Stimulated activated CD4-positive, alpha-beta T cell treated with anti-CD3 and anti-CD28 coated beads, TNF-alpha, amount 100 ng/mL, for 4 hours (primary cell): ENCODE results near the gene IDS.
A peak's percentile ranks its signal among the peaks of the same experiment; 100 is the strongest.
"Not testable (repeated sequence)": the region's sequence is repeated elsewhere in the genome, so short reads cannot be mapped to it uniquely, and the experiment has no call there.

Experiments used
- DNase-seq, 3 experiments: peaks; one replicate each; pipeline ENCODE4 v3.0.0-alpha.2; 2020; ENCODE audit warnings: low read depth in 3 of 3

The IDS gene

DNA sequence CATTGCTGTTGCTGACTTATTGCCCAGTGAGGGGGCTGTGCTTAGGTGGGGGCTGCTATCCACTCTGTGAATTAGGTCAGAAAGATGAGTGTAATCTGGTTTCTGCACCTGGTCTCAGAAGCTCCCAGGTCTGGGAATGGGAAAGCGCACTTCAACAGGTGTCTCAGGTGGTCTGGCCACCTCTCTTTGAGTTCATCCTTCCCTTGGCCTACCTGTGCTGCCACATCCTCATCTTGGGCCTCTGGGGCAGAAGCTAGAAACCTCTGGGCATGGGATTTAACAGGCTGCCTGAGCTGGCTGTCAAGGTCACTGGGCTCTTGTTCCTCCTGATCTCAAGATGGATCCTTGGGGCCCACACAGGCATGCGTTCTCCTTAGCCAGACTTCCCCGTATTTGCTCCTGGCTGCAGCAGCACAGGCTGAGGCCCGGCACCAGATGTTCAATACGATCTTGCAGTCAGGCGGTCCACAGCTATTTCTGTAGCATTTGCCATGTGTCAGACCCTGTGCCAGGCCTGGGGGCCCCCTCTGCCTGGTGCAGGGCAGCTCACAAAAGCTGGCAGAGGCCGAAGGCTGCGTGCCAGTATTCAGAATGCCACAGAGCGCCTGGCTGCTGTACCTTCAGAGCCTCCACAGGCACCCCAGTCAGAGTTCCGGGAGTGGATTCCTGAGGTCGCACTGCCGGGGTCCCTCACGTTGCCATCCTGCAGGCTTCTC lies 21.4 kb upstream of the IDS start:
- not testable (repeated sequence) for DNase-seq

GRCh38 chrX:149525903-149526302 lies 20.8 kb upstream of the IDS start:
- not testable (repeated sequence) for DNase-seq

DNA sequence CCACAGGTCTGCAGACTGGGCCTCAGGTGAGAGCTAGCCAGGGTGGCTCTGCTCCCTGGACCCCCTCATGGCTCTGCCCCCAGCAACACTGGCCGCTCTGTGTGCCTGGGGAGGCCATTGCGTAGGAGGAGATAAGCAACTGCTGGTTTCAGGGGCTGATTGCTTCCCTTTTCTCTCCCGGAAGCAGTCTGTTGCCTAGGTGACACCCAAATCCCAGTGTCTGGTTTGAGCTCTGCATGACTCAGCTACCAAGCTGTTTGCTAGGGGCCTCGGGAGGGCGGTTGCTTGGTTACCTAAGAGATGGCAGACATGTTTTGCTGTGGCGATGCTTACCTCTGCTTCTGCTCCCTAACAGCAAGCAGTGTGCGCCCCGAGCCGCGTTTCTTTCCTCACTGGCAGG lies 20.3 kb upstream of the IDS start:
- peak in 2 of 3 experiments; percentile 25 to 38 for DNase-seq

- no peak for DNase-seq
Observed at GRCh38 chrX:149522916-149523315, 17.8 kb upstream of the IDS start.

GRCh38 chrX:149521438-149521837 lies 16.3 kb upstream of the IDS start:
- DNase-seq, result no peak

DNA sequence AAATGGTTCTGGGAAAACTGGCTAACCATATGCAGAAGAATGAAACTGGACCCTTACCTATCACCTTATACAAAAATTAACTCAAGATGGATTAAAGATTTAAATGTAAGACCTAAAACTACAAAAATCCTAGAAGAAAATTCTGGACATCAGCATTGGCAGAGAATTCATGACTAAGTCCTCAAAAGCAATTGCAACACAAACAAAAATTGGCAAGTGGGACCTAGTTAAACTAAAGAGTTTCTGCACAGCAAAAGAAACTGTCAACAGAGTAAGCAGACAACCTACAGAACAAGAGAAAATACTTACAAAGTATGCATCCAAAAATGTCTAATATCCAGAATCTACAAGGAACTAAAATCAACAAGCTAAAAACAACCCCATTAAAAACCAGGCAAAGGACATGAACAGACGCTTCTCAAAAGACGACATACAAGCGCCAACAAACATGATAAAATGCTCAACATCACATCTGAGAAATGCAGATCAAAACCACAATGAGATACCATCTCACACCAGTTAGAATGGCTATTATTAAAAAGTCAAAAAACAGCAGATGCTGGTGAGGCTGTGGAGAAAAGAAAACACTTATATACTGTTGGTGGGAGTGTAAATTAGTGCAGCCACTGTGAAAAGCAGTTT lies 15.7 kb upstream of the IDS start:
- DNase-seq, result not testable (repeated sequence)

DNA sequence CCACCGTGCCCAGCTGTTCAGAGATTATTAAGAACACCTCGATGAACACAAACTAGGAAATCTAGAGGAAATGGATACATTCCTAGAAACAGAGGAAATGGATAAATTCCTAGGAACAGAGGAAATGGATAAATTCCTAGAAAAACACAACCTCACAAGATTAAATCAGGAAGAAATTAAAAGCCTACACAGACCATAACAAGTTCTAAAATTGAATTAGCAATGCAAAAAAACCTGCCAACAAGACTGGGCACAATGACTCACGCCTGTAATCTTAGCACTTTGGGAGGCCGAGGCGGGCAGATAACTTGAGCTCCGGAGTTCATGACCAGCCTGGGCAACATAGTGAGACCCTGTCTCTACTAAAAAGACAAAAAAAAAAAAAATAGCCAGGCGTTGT lies 13.1 kb upstream of the IDS start:
- no peak for DNase-seq

- DNase-seq, result no peak
Observed at GRCh38 chrX:149517308-149517707, 12.2 kb upstream of the IDS start.

DNA sequence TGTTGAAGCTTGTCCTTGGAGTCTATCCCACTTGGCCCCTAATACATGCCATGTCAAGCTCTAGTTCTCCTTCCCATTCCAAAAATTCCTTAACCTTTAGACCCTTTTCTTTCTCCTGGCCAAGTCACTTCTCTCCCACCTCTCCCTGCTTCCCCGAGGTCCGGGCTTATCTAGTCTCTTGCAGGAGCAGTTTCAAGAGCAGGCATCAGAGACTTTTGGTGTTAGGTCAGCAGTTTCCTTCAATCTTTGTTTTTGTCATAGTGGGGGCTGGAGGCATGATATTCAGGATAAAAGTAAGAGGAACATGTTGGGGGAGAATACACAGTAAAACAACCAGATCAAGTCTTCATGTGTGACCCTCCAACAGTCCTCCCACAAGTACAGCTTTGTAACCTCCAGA lies 11.5 kb upstream of the IDS start:
- no peak for DNase-seq

DNA sequence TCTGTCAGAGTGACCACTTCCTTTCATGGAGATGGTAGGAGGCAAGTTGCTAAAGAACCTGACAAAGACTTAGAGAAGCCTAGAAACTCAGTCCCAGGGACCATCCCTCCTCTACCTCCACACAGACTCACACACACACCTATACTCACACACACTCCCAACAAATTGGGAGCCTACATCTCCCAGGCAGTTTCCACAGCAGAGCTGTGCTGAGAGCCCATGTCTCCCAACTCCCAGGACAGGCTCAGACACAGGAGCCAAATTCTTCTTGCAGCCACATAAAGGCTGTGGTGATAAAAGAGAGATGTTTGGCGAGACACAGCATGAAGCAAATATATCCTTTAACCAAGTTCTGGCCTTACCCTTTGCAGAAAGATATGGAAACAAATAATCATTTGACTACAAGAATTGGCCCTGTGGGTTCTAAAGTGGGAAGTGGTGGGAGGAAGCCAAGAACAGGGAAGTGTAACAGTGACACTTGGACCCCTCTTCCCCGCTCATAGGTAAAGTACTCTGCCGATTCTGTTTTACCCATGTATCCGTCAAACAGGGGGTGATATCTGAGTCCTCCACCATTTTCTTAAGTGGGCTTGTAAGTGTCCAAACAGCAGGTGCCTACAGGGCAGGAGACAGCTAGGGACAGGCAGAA lies 11.0 kb upstream of the IDS start:
- DNase-seq, result no peak

DNA sequence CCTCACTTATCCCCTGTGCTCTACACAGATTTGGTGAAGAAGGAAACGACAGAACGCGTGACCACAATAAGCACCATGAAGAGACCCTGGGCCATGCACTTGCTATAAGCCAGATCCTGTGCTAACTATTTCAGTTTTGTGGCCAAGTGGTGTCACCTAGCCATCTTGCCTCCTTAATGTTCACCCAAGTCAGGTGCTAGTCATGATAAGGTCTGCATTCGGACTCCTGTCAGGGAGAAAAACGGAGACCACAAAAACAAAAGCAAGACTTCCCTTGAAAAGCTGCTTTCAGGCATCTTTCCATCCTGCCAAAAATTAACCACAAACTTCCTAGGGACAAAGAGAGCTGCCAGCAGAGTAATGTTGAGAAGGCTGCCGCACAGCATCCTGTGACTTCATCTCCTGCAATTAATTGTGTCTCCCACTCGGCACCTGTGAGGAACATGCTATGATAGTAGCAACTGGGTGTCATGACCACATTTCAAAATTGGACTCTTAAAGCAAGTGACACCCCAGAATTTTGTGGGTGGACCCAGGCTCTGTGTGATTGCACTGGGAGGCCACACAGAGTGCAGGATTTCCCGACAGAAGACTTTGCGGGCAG lies 8.8 kb upstream of the IDS start:
- DNase-seq, result no peak

- peak in 1 of 3 experiments; percentile 32 for DNase-seq
Observed at GRCh38 chrX:149512225-149512885, 7.2 kb upstream of the IDS start.

- DNase-seq, result no peak
Observed at GRCh38 chrX:149511081-149511480, 6.0 kb upstream of the IDS start.

- DNase-seq, result no peak
Observed at GRCh38 chrX:149510386-149510785, 5.3 kb upstream of the IDS start.

DNA sequence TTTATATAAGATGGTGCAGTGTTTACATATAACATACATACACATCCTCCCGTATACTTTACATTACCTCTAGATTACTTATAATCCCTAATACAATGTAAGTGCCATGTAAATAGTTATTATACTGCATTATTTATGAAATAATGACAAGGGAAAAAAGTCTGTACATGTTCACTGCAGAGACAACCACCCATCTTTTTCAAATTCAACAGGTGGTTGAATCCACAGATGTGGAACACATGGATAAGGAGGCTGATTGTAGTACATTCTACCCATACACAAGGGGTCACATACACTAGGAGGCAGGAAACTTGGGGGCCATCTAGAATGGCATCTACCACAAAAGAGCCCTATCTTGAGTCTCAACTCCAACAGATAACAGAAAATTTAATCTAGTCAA lies 3.4 kb upstream of the IDS start:
- no peak for DNase-seq

- DNase-seq, result no peak
Observed at GRCh38 chrX:149506349-149506748, 1.2 kb upstream of the IDS start.

- no peak for DNase-seq
Observed at GRCh38 chrX:149505671-149506070, 565 bp upstream of the IDS start.

DNA sequence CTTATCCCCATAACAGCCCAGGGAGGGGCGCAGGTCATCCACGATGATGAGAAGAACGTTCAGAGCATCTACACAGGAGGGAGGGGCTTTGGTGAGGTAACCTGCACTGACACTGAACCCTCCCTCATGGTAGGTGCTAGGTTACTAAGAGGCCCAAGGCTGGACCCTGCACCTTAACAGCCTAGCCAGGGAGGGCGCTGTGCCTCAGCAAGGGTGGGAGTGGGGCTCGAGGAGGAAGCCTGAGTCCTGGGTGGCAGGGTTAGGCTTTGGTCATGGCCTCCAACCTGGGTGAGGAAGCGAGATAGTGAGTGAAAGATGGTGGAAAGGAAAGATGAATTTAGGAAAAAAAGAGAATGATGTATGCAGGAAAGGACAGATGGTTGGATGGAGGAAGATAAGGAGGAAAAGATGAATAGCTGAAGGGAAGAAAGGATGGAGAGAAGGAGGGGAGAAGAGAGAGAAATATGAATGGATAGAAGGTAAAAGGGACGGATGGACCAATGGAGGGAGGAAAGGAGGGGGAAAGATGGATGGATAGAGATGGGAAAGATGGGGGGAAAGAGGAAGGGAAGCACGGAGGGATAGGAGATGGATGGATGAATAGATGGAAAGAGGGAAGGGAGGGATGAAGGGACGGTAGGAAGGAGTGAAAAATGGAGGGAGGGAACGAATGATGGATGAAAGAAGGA lies 736 bp downstream of the IDS start:
- DNase-seq, result peak in 2 of 3 experiments; percentile 23 to 28

DNA sequence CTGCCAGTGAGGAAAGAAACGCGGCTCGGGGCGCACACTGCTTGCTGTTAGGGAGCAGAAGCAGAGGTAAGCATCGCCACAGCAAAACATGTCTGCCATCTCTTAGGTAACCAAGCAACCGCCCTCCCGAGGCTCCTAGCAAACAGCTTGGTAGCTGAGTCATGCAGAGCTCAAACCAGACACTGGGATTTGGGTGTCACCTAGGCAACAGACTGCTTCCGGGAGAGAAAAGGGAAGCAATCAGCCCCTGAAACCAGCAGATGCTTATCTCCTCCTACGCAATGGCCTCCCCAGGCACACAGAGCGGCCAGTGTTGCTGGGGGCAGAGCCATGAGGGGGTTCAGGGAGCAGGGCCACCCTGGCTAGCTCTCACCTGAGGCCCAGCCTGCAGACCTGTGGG lies 1.7 kb downstream of the IDS start:
- peak in 2 of 3 experiments; percentile 22 to 32 for DNase-seq

DNA sequence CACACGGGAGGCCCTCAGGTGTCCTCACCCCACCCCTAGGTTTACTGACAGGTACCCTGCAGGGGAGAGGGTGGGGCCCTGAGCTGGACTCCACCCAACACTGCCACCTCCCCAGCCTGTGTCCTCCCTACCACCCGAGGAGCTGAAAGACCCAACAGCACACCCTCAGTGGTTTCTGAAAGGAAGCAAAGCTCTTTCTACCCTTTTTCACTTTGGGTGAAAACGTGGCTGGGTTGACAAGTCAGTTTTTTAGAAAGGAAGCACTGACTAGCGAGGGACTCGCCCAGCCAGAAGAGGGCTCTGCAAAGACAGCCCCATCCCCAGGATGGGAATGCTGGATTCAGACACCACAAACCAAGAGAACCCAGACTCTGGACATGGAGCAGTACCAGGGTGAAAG lies 2.2 kb downstream of the IDS start:
- DNase-seq, result not testable (repeated sequence)

GRCh38 chrX:149499766-149500165 lies 5.3 kb downstream of the IDS start:
- DNase-seq, result no peak

GRCh38 chrX:149498767-149499166 lies 6.3 kb downstream of the IDS start:
- no peak for DNase-seq
